Activated CD4-positive, CD25-positive, alpha-beta regulatory T cell treated with anti-CD3 and anti-CD28 coated beads, Interleukin-2, amount 50 U/mL, for 72 hours (primary cell): ENCODE data around the gene DENND6B.

Experiments
- DNase-seq: peaks from one replicate; pipeline ENCODE4 v3.0.0; 2021

DENND6B gene

GRCh38 chr22:50314455-50315288, 12.1 kb downstream of the DENND6B start:
- DNase-seq, result peak; percentile 82

- no peak for DNase-seq
These were observed 12.7 kb downstream of the DENND6B start for GRCh38 chr22:50314081-50314454.

GRCh38 chr22:50313600-50313999, 13.2 kb downstream of the DENND6B start:
- no peak for DNase-seq

GRCh38 chr22:50313021-50313420, 13.8 kb downstream of the DENND6B start:
- DNase-seq, result no peak

- DNase-seq, result no peak
These were observed 14.4 kb downstream of the DENND6B start for GRCh38 chr22:50312371-50312770.

GRCh38 chr22:50311606-50312351, 15.0 kb downstream of the DENND6B start:
- no peak for DNase-seq

GRCh38 chr22:50310949-50311444, 15.8 kb downstream of the DENND6B start:
- DNase-seq, result no peak

- no peak for DNase-seq
These were observed 16.6 kb downstream of the DENND6B start for GRCh38 chr22:50310031-50310722.

- no peak for DNase-seq
These were observed 17.2 kb downstream of the DENND6B start for GRCh38 chr22:50309601-50309991.

GRCh38 chr22:50308986-50309600, 17.7 kb downstream of the DENND6B start:
- DNase-seq, result no peak

GRCh38 chr22:50308597-50308935, 18.2 kb downstream of the DENND6B start:
- no peak for DNase-seq

- no peak for DNase-seq
These were observed 18.8 kb downstream of the DENND6B start for GRCh38 chr22:50307890-50308596.

- peak; percentile 52 for DNase-seq
These were observed 19.8 kb downstream of the DENND6B start, which contains the start of gene PLXNB2 for GRCh38 chr22:50306753-50307749. Gene PLXNB2 (minus strand): TSS chr22:50307646. CDS start chr22:50290584, 17,062 bp downstream.

- no peak for DNase-seq
These were observed 20.8 kb downstream of the DENND6B start for GRCh38 chr22:50305923-50306566.

GRCh38 chr22:50305393-50305922, 21.4 kb downstream of the DENND6B start:
- DNase-seq, result no peak

GRCh38 chr22:50304528-50305392, 22.1 kb downstream of the DENND6B start:
- no peak for DNase-seq

GRCh38 chr22:50303848-50304527, 22.8 kb downstream of the DENND6B start:
- no peak for DNase-seq

- no peak for DNase-seq
These were observed 23.3 kb downstream of the DENND6B start for GRCh38 chr22:50303515-50303847.

- DNase-seq, result no peak
These were observed 24.2 kb downstream of the DENND6B start for GRCh38 chr22:50302564-50302963.
